ENCODE results near the gene SIDT1. TPM values are rescaled to one million over a fixed set of nuclear protein-coding genes. Genes with fewer than 3 reads are reported as not detected.

SIDT1 gene
- total and polyA plus RNA-seq, 8 donors = 0.81 to 142 (median 14.5) TPM

GRCh38 chr3:113559009-113559408, 26.7 kb downstream of the SIDT1 start:
- Histone ChIP-seq H3K27me3 (no peaks in the 10 kb centered on the region), H3K27ac (no peak overlapping the region), H3K4me1 (peaks cover 0 to 29% (median 10%) of the 10 kb centered on the region in 4 donors), H3K4me3 (no peak overlapping the region), H3K36me3 (no peaks in the 10 kb centered on the region), H3K9me3 (no peaks in the 10 kb centered on the region)
- TF ChIP-seq POLR2AphosphoS5 (IDR thresholded peaks at IDR 0.05) = no peak
- TF ChIP-seq POLR2A (IDR thresholded peaks at IDR 0.05) = no peak
- no peak for TF ChIP-seq CTCF (IDR thresholded peaks at IDR 0.05)
- TF ChIP-seq EP300 (IDR thresholded peaks at IDR 0.05) = no peak
- intact Hi-C loops (cut with DNase I; ENCODE audit: low total_unique reads) = no loop called here
- DNase-seq = no peak

GRCh38 chr3:113560271-113560670, 27.9 kb downstream of the SIDT1 start:
- no peak overlapping the region for H3K27ac ChIP-seq
- H3K27me3 ChIP-seq = no peaks in the 10 kb centered on the region
- H3K9me3 ChIP-seq = no peaks in the 10 kb centered on the region
- DNase-seq = no peak
- 67 to 79% (median 78%) methylated on average over 6 of the region's 6 CpGs for WGBS, 5 donors
- intact Hi-C loops (cut with DNase I; ENCODE audit: low total_unique reads) = no loop called here
- TF ChIP-seq POLR2AphosphoS5 (IDR thresholded peaks at IDR 0.05) (no peak), POLR2A (IDR thresholded peaks at IDR 0.05) (no peak), CTCF (IDR thresholded peaks at IDR 0.05) (no peak), EP300 (IDR thresholded peaks at IDR 0.05) (no peak)
- peaks cover 0 to 29% (median 10%) of the 10 kb centered on the region in 4 donors for H3K4me1 ChIP-seq
- H3K36me3 ChIP-seq = no peaks in the 10 kb centered on the region
- no peak overlapping the region for H3K4me3 ChIP-seq

- Histone ChIP-seq H3K36me3 (no peaks in the 10 kb centered on the region), H3K27ac (no peak overlapping the region), H3K4me3 (no peak overlapping the region), H3K27me3 (no peaks in the 10 kb centered on the region), H3K9me3 (no peaks in the 10 kb centered on the region), H3K4me1 (peaks cover 0 to 29% (median 10%) of the 10 kb centered on the region in 4 donors)
- TF ChIP-seq CTCF (IDR thresholded peaks at IDR 0.05) (no peak), POLR2AphosphoS5 (IDR thresholded peaks at IDR 0.05) (no peak), POLR2A (IDR thresholded peaks at IDR 0.05) (no peak), EP300 (IDR thresholded peaks at IDR 0.05) (no peak)
- intact Hi-C loops (cut with DNase I; ENCODE audit: low total_unique reads) = no loop called here
- DNase-seq = peak in 1 of 2 donors; percentile 56
- WGBS, 5 donors = 89 to 96% (median 91%) methylated on average over 4 of the region's 4 CpGs
Measured at GRCh38 chr3:113560831-113561623, 28.7 kb downstream of the SIDT1 start.

GRCh38 chr3:113565555-113565954, 33.2 kb downstream of the SIDT1 start:
- H3K36me3 ChIP-seq = peaks cover 0 to 6% (median 0%) of the 10 kb centered on the region in 4 donors
- TF ChIP-seq EP300 (IDR thresholded peaks at IDR 0.05) = no peak
- no peak for TF ChIP-seq POLR2AphosphoS5 (IDR thresholded peaks at IDR 0.05)
- no peak for TF ChIP-seq POLR2A (IDR thresholded peaks at IDR 0.05)
- TF ChIP-seq CTCF (IDR thresholded peaks at IDR 0.05) = no peak
- no peak overlapping the region for H3K27ac ChIP-seq
- no peak for DNase-seq
- WGBS, 5 donors = 83 to 93% (median 89%) methylated on average over 1 of the region's 1 CpG
- H3K4me1 ChIP-seq = peaks cover 0 to 6% (median 0%) of the 10 kb centered on the region in 4 donors
- intact Hi-C loops (cut with DNase I; ENCODE audit: low total_unique reads) = no loop called here
- H3K27me3 ChIP-seq = no peaks in the 10 kb centered on the region
- H3K4me3 ChIP-seq = no peak overlapping the region
- H3K9me3 ChIP-seq = no peaks in the 10 kb centered on the region

Measured in stomach (tissue), 9 donors.